Activated naive CD4-positive, alpha-beta T cell treated with anti-CD3 and anti-CD28 coated beads, Interleukin-2, amount 10 ng/mL, durations not matched to agents 7 days and 5 days (primary cell): ENCODE results near the gene TRABD2B.
"Not testable (repeated sequence)": the region's sequence is repeated elsewhere in the genome, so short reads cannot be mapped to it uniquely, and the experiment has no call there.

Experiments used
- CTCF ChIA-PET: fragments of 350-600 bp; sonication (Branson Sonifier 250); formaldehyde crosslinking; loops from one replicate; lab custom pipeline; 2021; ENCODE audit warnings: antibody characterized with exemption; lab: Charles Lee
- DNase-seq: peaks from one replicate; pipeline ENCODE4 v3.0.0-alpha.2; 2020
- H3K27ac Mint-ChIP-seq: one replicate; pipeline ENCODE4 v1.8.0; 2021; ENCODE audit warnings: mild to moderate bottlenecking, moderate library complexity, mixed read lengths
- H3K27me3 Mint-ChIP-seq: one replicate; pipeline ENCODE4 v1.8.0; 2021; ENCODE audit warnings: mild to moderate bottlenecking, mixed read lengths
- H3K36me3 Mint-ChIP-seq: one replicate; pipeline ENCODE4 v1.8.0; 2021; ENCODE audit warnings: mixed read lengths
- H3K4me1 Mint-ChIP-seq: one replicate; pipeline ENCODE4 v1.8.0; 2021; ENCODE audit warnings: mixed read lengths
- H3K4me3 Mint-ChIP-seq: one replicate; pipeline ENCODE4 v1.8.0; 2021; ENCODE audit warnings: mild to moderate bottlenecking, moderate library complexity, mixed read lengths
- H3K9me3 Mint-ChIP-seq: one replicate; pipeline ENCODE4 v1.8.0; 2021; ENCODE audit warnings: mixed read lengths

TRABD2B gene

GRCh38 chr1:47956491-47956890 lies 40.7 kb downstream of the TRABD2B start:
- H3K4me1 Mint-ChIP-seq, DNase-seq, CTCF ChIA-PET, H3K9me3 Mint-ChIP-seq, H3K27ac Mint-ChIP-seq, H3K36me3 Mint-ChIP-seq, H3K27me3 Mint-ChIP-seq, H3K4me3 Mint-ChIP-seq: not testable (repeated sequence)

DNA sequence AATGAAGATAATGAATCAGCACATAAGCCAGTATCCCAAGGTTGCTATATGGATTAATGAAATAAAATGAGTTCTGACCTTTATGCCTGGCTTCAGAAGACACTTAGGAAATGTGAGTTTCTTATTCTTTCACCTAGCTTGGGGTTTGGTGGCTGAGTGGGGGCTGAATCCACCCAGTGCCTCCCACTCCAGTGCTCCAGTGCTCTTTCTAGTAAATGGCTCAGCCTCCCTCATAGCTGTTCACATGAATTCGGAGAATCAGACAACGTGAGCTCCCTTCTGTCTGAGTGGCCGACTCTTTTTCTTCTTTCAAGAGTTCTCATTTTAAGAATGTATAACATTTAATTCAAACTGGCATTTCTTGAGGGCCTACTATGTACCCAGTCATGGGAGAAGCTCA lies 43.5 kb downstream of the TRABD2B start:
- no peak overlapping the region for H3K4me3 Mint-ChIP-seq
- H3K36me3 Mint-ChIP-seq: no peaks in the 10 kb centered on the region
- CTCF ChIA-PET: no interaction called here
- H3K9me3 Mint-ChIP-seq: no peaks in the 10 kb centered on the region
- H3K27me3 Mint-ChIP-seq: no peaks in the 10 kb centered on the region
- H3K4me1 Mint-ChIP-seq: no peaks in the 10 kb centered on the region
- no peak for DNase-seq
- H3K27ac Mint-ChIP-seq: no peak overlapping the region

- Mint-ChIP-seq H3K36me3 (no peaks in the 10 kb centered on the region), H3K4me1 (no peaks in the 10 kb centered on the region), H3K4me3 (no peak overlapping the region), H3K27me3 (no peaks in the 10 kb centered on the region), H3K27ac (no peak overlapping the region), H3K9me3 (no peaks in the 10 kb centered on the region)
- CTCF ChIA-PET: no interaction called here
- DNase-seq: no peak
These were observed 45.5 kb downstream of the TRABD2B start for GRCh38 chr1:47951545-47952235.

GRCh38 chr1:47951026-47951425 lies 46.2 kb downstream of the TRABD2B start:
- Mint-ChIP-seq H3K4me1 (no peaks in the 10 kb centered on the region), H3K9me3 (no peaks in the 10 kb centered on the region), H3K27ac (no peak overlapping the region), H3K27me3 (no peaks in the 10 kb centered on the region), H3K4me3 (no peak overlapping the region), H3K36me3 (no peaks in the 10 kb centered on the region)
- CTCF ChIA-PET: no interaction called here
- no peak for DNase-seq

DNA sequence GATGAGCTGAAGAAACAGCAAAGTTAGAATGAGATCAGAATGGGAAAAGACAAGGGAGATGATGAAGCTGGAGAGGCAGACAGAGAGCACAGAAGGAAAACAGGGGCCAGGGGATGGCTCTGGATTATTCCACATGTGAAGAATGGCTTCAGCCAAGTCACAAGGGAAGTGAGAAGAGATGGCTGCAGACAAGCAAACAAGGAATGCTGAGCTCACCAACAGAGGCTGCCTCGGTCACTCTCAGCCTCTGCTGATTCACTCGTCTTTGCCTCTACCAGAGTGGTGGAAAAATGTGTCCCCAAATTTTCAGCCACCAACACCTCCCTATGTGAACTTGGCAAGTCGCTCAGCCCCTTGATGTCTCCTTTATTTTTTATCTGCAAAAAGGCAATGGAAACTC lies 46.7 kb downstream of the TRABD2B start:
- CTCF ChIA-PET: no interaction called here
- Mint-ChIP-seq H3K27me3 (no peaks in the 10 kb centered on the region), H3K4me3 (no peak overlapping the region), H3K27ac (no peak overlapping the region), H3K4me1 (no peaks in the 10 kb centered on the region), H3K9me3 (no peaks in the 10 kb centered on the region), H3K36me3 (no peaks in the 10 kb centered on the region)
- DNase-seq: no peak

- DNase-seq: no peak
- Mint-ChIP-seq H3K36me3 (no peaks in the 10 kb centered on the region), H3K4me1 (no peaks in the 10 kb centered on the region), H3K9me3 (no peaks in the 10 kb centered on the region), H3K4me3 (no peak overlapping the region), H3K27ac (no peak overlapping the region), H3K27me3 (peaks cover 14% of the 10 kb centered on the region)
- CTCF ChIA-PET: no interaction called here
These were observed 49.1 kb downstream of the TRABD2B start for GRCh38 chr1:47948126-47948525.

GRCh38 chr1:47947531-47947930 lies 49.7 kb downstream of the TRABD2B start:
- CTCF ChIA-PET: no interaction called here
- no peak overlapping the region for H3K4me3 Mint-ChIP-seq
- no peak overlapping the region for H3K27ac Mint-ChIP-seq

GRCh38 chr1:47944561-47944960 lies 52.6 kb downstream of the TRABD2B start:
- CTCF ChIA-PET: no interaction called here
- no peak overlapping the region for H3K4me3 Mint-ChIP-seq
- H3K4me1 Mint-ChIP-seq: no peaks in the 10 kb centered on the region
- DNase-seq: no peak
- peaks cover 23% of the 10 kb centered on the region for H3K27me3 Mint-ChIP-seq
- no peaks in the 10 kb centered on the region for H3K36me3 Mint-ChIP-seq
- no peaks in the 10 kb centered on the region for H3K9me3 Mint-ChIP-seq
- no peak overlapping the region for H3K27ac Mint-ChIP-seq

More at GRCh38 chr1:47947531-47947930, 49.7 kb downstream of the TRABD2B start:
- Mint-ChIP-seq H3K9me3 (no peaks in the 10 kb centered on the region), H3K27me3 (peaks cover 14% of the 10 kb centered on the region), H3K36me3 (no peaks in the 10 kb centered on the region), H3K4me1 (no peaks in the 10 kb centered on the region)
- no peak for DNase-seq

- H3K4me3 Mint-ChIP-seq: no peak overlapping the region
- H3K27me3 Mint-ChIP-seq: peaks cover 23% of the 10 kb centered on the region
- no peaks in the 10 kb centered on the region for H3K9me3 Mint-ChIP-seq
- no peaks in the 10 kb centered on the region for H3K36me3 Mint-ChIP-seq
- no peaks in the 10 kb centered on the region for H3K4me1 Mint-ChIP-seq
- no peak for DNase-seq
- CTCF ChIA-PET: no interaction called here
- no peak overlapping the region for H3K27ac Mint-ChIP-seq
These were observed 55.0 kb downstream of the TRABD2B start for GRCh38 chr1:47942240-47942629.

DNA sequence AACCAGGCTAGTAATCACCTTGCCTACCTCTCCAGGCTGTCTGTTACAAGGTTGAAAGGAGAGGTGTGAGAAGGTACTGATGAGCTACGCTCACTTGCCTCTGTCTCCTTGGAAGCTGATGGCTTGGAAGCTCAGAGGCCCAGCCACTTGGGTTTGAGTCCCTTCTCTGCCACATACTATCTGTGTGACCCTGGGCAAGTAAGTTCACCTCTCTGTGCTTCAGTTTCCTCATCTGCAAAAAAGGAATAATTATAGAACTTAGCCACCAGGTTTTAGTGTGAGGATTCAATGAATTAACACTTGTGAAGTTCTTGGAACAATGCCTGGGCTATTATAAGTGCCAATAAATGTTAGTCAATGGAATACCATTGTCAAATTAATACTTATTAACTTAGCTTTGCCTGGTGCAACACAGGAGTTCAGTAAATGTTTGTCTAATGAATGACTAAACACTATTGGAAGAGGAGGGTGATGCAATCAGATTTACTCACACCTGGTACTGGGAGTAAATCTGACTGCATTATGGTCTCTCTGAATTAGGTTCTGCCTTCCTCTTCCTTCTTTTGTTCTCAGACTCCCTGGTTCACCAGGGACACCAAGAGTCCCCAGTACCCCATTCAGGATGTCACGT lies 55.5 kb downstream of the TRABD2B start:
- CTCF ChIA-PET: no interaction called here
- Mint-ChIP-seq H3K36me3 (no peaks in the 10 kb centered on the region), H3K9me3 (no peaks in the 10 kb centered on the region), H3K27ac (no peak overlapping the region), H3K4me3 (no peak overlapping the region), H3K27me3 (peaks cover 23% of the 10 kb centered on the region), H3K4me1 (no peaks in the 10 kb centered on the region)
- no peak for DNase-seq

DNA sequence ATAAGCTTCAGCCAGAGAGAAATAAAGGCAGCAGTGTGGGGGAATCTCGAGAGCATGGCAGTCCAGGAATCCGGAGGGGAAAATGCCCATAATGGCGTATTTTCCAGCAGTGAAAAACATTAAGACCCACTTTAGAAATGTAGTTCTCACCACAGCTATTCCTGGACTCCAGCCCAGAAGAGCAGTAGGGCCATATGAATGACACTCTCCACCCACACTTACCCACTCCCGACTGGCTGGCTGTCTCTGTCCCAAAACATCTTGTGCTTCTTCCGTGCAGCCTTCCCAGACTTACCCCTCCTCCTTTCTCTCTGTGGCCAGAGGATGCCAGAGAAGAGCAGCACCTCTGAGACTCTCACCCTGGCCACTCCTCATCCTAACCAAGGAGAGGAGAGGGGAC lies 56.4 kb downstream of the TRABD2B start:
- Mint-ChIP-seq H3K4me1 (no peaks in the 10 kb centered on the region), H3K9me3 (no peaks in the 10 kb centered on the region), H3K36me3 (no peaks in the 10 kb centered on the region), H3K27ac (no peak overlapping the region), H3K27me3 (peaks cover 23% of the 10 kb centered on the region), H3K4me3 (no peak overlapping the region)
- DNase-seq: no peak
- CTCF ChIA-PET: no interaction called here

- DNase-seq: no peak
- Mint-ChIP-seq H3K4me1 (no peaks in the 10 kb centered on the region), H3K36me3 (no peaks in the 10 kb centered on the region), H3K9me3 (no peaks in the 10 kb centered on the region), H3K4me3 (no peak overlapping the region), H3K27ac (no peak overlapping the region), H3K27me3 (peaks cover 23% of the 10 kb centered on the region)
- CTCF ChIA-PET: no interaction called here
These were observed 56.9 kb downstream of the TRABD2B start for GRCh38 chr1:47940326-47940725.

DNA sequence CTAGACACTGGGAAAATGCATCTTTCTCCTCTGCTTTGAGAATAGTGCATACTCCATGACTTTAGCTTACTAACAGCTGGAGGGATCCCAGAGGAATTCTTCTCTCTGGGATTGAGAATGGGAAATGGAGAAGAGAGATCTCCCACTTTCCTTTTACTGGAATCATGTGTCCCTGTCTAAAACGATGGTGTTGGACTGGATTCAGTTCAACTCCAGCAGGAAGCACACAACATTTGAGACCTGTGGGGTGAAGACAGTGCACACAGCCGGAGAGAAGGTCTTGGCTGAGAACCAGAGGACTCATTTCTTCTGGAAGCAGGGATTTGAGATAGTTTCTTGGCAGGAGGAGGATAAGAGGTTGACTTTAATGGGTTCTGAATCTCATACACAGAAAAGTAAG lies 58.7 kb downstream of the TRABD2B start:
- CTCF ChIA-PET: no interaction called here
- Mint-ChIP-seq H3K27me3 (peaks cover 8% of the 10 kb centered on the region), H3K9me3 (no peaks in the 10 kb centered on the region), H3K27ac (no peak overlapping the region), H3K36me3 (no peaks in the 10 kb centered on the region), H3K4me3 (no peak overlapping the region), H3K4me1 (no peaks in the 10 kb centered on the region)
- DNase-seq: no peak

DNA sequence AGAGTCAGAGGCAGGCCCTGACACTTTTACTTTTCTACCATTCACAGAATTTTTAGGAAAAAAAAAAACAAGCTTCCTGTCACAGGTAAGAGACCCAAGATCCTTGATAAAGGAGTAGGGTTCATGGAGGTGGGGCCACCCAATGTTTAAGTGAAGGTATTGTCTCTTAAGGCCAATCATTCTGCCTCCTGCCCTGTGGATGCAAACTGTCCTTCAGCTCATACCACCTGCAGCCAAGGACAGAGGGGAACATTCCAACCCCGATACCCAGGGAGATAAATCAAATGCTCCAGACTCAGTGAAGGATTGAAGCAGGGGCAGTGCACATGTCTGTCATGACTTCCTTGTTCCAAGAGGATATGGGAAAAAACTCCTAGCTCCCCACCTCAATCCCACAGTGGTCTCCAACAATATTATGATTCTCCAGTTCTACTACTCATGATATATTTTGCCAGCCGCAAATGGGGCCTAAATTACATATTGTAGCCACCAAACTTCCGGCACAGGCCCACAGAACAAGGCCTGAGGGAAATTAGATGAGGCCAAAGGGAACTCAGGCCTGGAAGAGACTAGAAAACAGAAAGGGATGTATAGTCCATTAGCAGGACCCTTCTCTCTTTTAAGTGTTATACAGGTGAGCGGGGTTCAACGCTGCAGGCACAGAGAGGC lies 59.5 kb downstream of the TRABD2B start:
- no peak overlapping the region for H3K27ac Mint-ChIP-seq
- no peaks in the 10 kb centered on the region for H3K4me1 Mint-ChIP-seq
- H3K36me3 Mint-ChIP-seq: no peaks in the 10 kb centered on the region
- DNase-seq: no peak
- H3K4me3 Mint-ChIP-seq: no peak overlapping the region
- H3K27me3 Mint-ChIP-seq: peaks cover 8% of the 10 kb centered on the region
- H3K9me3 Mint-ChIP-seq: no peaks in the 10 kb centered on the region
- CTCF ChIA-PET: no interaction called here

DNA sequence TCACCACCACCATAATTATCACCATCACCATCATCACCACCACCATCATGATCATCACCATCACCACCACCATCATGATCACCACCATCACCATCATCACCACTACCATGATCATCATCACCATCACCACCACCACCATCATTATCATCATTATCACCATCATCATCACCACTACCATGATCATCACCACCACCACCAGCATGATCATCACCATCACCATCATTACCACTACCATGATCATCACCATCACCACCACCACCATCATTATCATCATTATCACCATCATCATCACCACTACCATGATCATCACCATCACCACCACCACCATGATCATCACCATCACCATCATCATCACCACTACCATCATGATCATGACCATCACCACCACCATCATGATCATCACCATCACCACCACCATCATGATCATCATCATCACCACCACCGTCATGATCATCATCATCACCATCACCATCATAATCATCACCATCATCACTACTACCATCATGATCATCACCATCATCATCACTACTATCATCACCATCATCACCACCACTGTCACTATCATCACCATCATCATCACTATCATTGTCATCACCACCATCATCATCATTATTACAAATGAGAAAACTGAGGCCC lies 60.2 kb downstream of the TRABD2B start:
- Mint-ChIP-seq H3K36me3 (no peaks in the 10 kb centered on the region), H3K27me3 (peaks cover 5% of the 10 kb centered on the region), H3K4me3 (no peak overlapping the region), H3K27ac (no peak overlapping the region), H3K4me1 (no peaks in the 10 kb centered on the region), H3K9me3 (no peaks in the 10 kb centered on the region)
- DNase-seq: no peak
- CTCF ChIA-PET: no interaction called here
